Keratinocyte (primary cell): ENCODE data around the gene FGF1. TPM values are rescaled to one million over a fixed set of nuclear protein-coding genes. Genes with fewer than 3 reads are reported as not detected.

Experiments used
- DNase-seq: peaks from one replicate; pipeline ENCODE4 v3.0.0-alpha.2; 2011; ENCODE audit warnings: low read depth, missing footprints, low spot score
- FAIRE-seq: peaks from 2 replicates; lab custom pipeline; 2011; peaks lifted over from hg19 to GRCh38; lab: Jason Lieb, UNC
- H2AFZ ChIP-seq: 2 replicates; pipeline ENCODE4 v1.6.0; 2012; ENCODE audit warnings: low read length, control low read depth, inconsistent platforms; ENCODE audit not compliant: control insufficient read depth
- H3K27ac ChIP-seq: 2 replicates; pipeline ENCODE4 v1.5.1; 2011; ENCODE audit warnings: low read length; ENCODE audit not compliant: control insufficient read depth, insufficient read depth
- H3K27me3 ChIP-seq: 3 replicates; pipeline ENCODE4 v1.6.0; 2011; ENCODE audit warnings: low read length; ENCODE audit not compliant: control insufficient read depth, insufficient read depth; ENCODE audit errors: extremely low read depth
- H3K36me3 ChIP-seq, 2 experiments: 2 replicates in 1 of 2; 3 replicates in 1 of 2; pipeline ENCODE4 v1.5.1; 2011; ENCODE audit warnings: low read length in 2 of 2, mild to moderate bottlenecking in 1 of 2; ENCODE audit not compliant: control insufficient read depth in 2 of 2, insufficient read depth in 2 of 2; ENCODE audit errors: extremely low read depth in 1 of 2
- H3K4me1 ChIP-seq: 3 replicates; pipeline ENCODE4 v1.5.1; 2011; ENCODE audit warnings: low read length; ENCODE audit not compliant: control insufficient read depth, insufficient read depth; ENCODE audit errors: extremely low read depth
- H3K4me2 ChIP-seq: 3 replicates; pipeline ENCODE4 v1.6.0; 2011; ENCODE audit warnings: low read depth, low read length; ENCODE audit not compliant: control insufficient read depth, insufficient read depth; ENCODE audit errors: extremely low read depth
- H3K4me3 ChIP-seq, 3 experiments: fragments of 200-600 bp in 1 of 3; sonication (generic) in 1 of 3; 2 replicates in 2 of 3; 3 replicates in 1 of 3; pipeline ENCODE4 v1.5.1; 2011 to 2016; ENCODE audit warnings: low read length in 3 of 3, mild to moderate bottlenecking in 3 of 3, control low read depth in 2 of 3, inconsistent platforms in 1 of 3, low read depth in 1 of 3, mixed read lengths in 1 of 3, mixed run types in 1 of 3, moderate library complexity in 1 of 3; ENCODE audit not compliant: control insufficient read depth in 2 of 3, insufficient read depth in 2 of 3; ENCODE audit errors: extremely low read depth in 1 of 3
- H3K79me2 ChIP-seq: 2 replicates; pipeline ENCODE4 v1.6.0; 2012; ENCODE audit warnings: low read length; ENCODE audit not compliant: control insufficient read depth, insufficient read depth
- H3K9ac ChIP-seq: 3 replicates; pipeline ENCODE4 v1.6.0; 2011; ENCODE audit warnings: low read length; ENCODE audit not compliant: control insufficient read depth, insufficient read depth; ENCODE audit errors: extremely low read depth
- H3K9me1 ChIP-seq: 3 replicates; pipeline ENCODE4 v1.6.0; 2011; ENCODE audit warnings: low read length; ENCODE audit not compliant: control insufficient read depth, insufficient read depth; ENCODE audit errors: extremely low read depth
- H3K9me3 ChIP-seq: 2 replicates; pipeline ENCODE4 v1.5.1; 2012; ENCODE audit warnings: low read depth, low read length; ENCODE audit not compliant: control insufficient read depth
- H4K20me1 ChIP-seq: 3 replicates; pipeline ENCODE4 v1.6.0; 2011; ENCODE audit warnings: low read length; ENCODE audit not compliant: control insufficient read depth, insufficient read depth; ENCODE audit errors: extremely low read depth
- CTCF ChIP-seq, 3 experiments: IDR thresholded peaks in 1 of 3; conservative IDR thresholded peaks in 1 of 3; optimal IDR thresholded peaks in 1 of 3; 2 replicates in 2 of 3; 3 replicates in 1 of 3; pipeline versions ENCODE3 to v1.5.1; 2011; ENCODE audit warnings: low read length in 3 of 3, mild to moderate bottlenecking in 3 of 3, moderate library complexity in 2 of 3, control low read depth in 1 of 3, inconsistent platforms in 1 of 3; ENCODE audit not compliant: insufficient read depth in 2 of 3; ENCODE audit errors: extremely low read depth in 1 of 3
- EZH2 ChIP-seq: IDR thresholded peaks from one replicate; pipeline ENCODE4 v1.6.1; 2012; ENCODE audit warnings: inconsistent platforms, mild to moderate bottlenecking, low read length, moderate library complexity
- dilution Hi-C: fragments of 300-500 bp; cut with MboI; formaldehyde crosslinking; loops from one replicate; pipeline ENCODE4 v1.7.0; 2020; ENCODE audit warnings: low sequenced_read_pairs; ENCODE audit not compliant: extremely low pct_ligation_motif_present
- polyA plus RNA-seq, 5 experiments: library from polyadenylated mRNA; depleted of rRNA in 3 of 5; stranded (reverse) in 3 of 5; stranded (forward) in 1 of 5; unstranded in 1 of 5; fragments of >200 nt; gene quantifications; 1 replicate in 1 of 5; 2 replicates in 3 of 5; 3 replicates in 1 of 5; pipeline versions ENCODE4 v1.2.1 to v1.2.3, GENCODE V29; 2011 to 2012; ENCODE audit warnings: missing spikeins in 2 of 5, low read depth in 1 of 5, low replicate concordance in 1 of 5

FGF1 gene
- polyA plus RNA-seq, 1 donor (not counting 4 experiments of a cell fraction or from before 2014, with no cell fraction given), result 2.4 TPM

- DNase-seq (no peak), FAIRE-seq (no peak)
- H3K9ac ChIP-seq, result no peak overlapping the region
- no peaks in the 10 kb centered on the region for H3K9me1 ChIP-seq
- no peaks in the 10 kb centered on the region for H3K9me3 ChIP-seq
- no peak overlapping the region for H3K27ac ChIP-seq
- H3K4me3 ChIP-seq, result no peak overlapping the region
- no peaks in the 10 kb centered on the region for H3K27me3 ChIP-seq
- H4K20me1 ChIP-seq, result no peaks in the 10 kb centered on the region
- peaks cover 29% of the 10 kb centered on the region for H3K4me1 ChIP-seq
- H3K79me2 ChIP-seq, result no peaks in the 10 kb centered on the region
- H3K4me2 ChIP-seq, result no peak overlapping the region
- no peaks in the 10 kb centered on the region for H3K36me3 ChIP-seq
- no peak overlapping the region for H2AFZ ChIP-seq
- no peak for TF ChIP-seq CTCF (optimal IDR thresholded peaks at IDR 0.05 in 1 of 3, IDR thresholded peaks at IDR 0.05 in 1 of 3, conservative IDR thresholded peaks at IDR 0.05 in 1 of 3; ENCODE audit: extremely low read depth in 1 of 3, insufficient read depth in 2 of 3, low read length in 3 of 3)
- TF ChIP-seq EZH2, result no peak
- dilution Hi-C loops, result no loop called here
Observed at GRCh38 chr5:142601432-142601831, 84.5 kb downstream of the FGF1 start.

GRCh38 chr5:142600611-142601358 lies 85.1 kb downstream of the FGF1 start:
- no peak for TF ChIP-seq EZH2
- Histone ChIP-seq H4K20me1 (no peaks in the 10 kb centered on the region), H3K27ac (no peak overlapping the region), H3K4me1 (peaks cover 29% of the 10 kb centered on the region), H3K27me3 (no peaks in the 10 kb centered on the region), H3K9me1 (no peaks in the 10 kb centered on the region), H2AFZ (no peak overlapping the region), H3K4me3 (no peak overlapping the region), H3K9me3 (no peaks in the 10 kb centered on the region), H3K79me2 (no peaks in the 10 kb centered on the region), H3K4me2 (no peak overlapping the region), H3K36me3 (no peaks in the 10 kb centered on the region), H3K9ac (no peak overlapping the region)
- DNase-seq (no peak), FAIRE-seq (no peak)
- dilution Hi-C loops, result no loop called here
